Effector CD8-positive, alpha-beta T cell (primary cell): ENCODE measurements around the gene JPH2.

Source experiments
- DNase-seq: peaks from one replicate; lab custom pipeline; 2025; lab: John Stamatoyannopoulos, UW

Gene JPH2

GRCh38 chr20:44102582-44102981, 84.4 kb downstream of the JPH2 start:
- DNase-seq = no peak

DNA sequence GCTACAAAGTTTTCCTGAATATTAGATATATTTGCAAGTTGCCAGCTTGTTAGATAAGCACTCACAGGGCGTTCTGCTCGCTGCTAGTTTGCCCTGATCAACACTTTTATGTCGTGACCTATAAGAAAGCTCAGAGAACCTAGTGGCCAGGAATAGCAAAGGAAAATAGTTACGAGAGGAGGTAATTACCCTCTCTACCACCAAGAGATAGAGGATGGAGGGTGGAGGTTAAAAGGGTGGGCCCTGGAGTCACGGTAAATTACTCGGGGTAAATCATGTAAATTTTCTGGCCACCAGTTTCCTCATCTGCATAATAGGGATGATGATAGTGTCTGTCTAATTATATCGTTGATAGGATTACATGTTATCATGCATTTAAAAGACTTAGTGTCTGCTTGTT, 87.2 kb downstream of the JPH2 start:
- no peak for DNase-seq

DNA sequence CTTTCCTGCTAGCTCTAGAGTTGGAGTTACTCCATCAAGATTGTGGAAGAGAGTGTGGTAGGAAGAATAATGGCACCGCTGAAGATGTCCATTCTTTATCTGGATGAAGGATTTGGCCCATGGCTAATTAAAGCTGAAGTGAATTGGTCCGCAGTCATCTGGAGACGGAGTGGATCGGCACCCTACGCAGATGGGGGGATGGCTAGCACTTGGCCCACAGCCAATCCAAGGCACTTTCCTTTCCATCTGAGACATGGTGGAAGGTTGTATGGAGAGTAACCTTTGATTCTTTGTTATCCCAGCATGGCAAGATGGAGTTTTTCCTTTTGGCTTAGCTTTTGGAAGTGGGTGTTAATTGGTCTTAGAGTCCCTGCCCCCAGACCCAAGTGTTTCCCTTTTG, 88.3 kb downstream of the JPH2 start:
- DNase-seq = no peak

DNA sequence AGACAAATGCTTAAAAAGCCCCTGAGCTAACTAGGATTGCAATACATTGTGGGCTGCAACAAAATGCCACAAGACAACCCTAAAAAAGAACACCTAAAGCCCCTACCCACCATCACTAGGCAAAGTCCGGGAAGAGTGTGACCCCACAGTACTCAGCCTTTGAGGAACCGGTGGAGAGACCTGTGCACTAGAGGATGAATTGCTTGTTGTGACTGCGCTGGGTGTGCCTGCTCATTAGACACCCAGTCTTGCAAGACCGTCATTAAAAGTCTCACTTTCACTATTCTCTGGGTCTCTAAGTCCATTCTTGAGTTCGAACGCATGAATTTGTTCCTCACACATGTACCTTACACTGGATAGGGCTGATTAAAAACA, 88.7 kb downstream of the JPH2 start:
- no peak for DNase-seq

- no peak for DNase-seq
These were observed 89.3 kb downstream of the JPH2 start for GRCh38 chr20:44097521-44098255.

- DNase-seq = no peak
These were observed 91.2 kb downstream of the JPH2 start for GRCh38 chr20:44095831-44096230.

DNA sequence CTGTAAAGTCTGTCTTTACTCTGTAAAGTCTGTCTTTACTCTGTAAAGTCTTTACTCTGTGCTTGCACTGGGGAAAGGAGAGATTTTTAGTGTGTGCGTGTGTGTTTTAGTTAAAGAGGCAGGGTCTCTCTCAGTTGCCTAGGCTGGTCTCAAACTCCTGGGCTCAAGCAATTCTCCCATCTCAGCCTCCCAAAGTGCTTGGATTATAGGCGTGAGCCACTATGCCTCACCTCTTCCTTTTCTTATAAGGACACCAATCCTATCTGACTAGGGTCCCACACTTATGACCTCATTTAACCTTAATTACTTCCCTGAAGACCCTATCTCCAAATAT, 93.8 kb downstream of the JPH2 start:
- DNase-seq = no peak

- DNase-seq = no peak
These were observed 94.3 kb downstream of the JPH2 start for GRCh38 chr20:44092551-44093248.

DNA sequence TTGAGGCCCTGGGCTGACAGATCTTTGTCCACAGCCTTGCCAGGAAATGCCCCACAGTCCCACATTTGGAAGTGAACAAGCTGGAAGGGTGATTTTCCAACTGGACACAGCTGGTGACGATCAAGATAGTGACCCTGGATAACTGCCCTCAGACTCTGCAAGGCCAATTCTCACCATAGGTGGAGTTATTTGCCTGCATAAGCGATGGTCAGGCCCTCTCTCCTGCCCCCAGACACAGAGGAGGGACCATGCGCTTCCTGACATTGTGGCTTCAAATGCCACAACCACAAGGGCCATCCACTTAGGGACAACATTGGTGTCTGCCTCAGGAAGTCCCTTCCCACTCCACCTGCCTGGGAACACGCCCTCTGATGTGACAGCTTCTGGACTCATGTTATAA, 96.0 kb downstream of the JPH2 start:
- no peak for DNase-seq

- DNase-seq = no peak
These were observed 96.9 kb downstream of the JPH2 start for GRCh38 chr20:44089987-44090674.

GRCh38 chr20:44087857-44088120, 99.2 kb downstream of the JPH2 start:
- DNase-seq = no peak

- no peak for DNase-seq
These were observed 99.7 kb downstream of the JPH2 start for GRCh38 chr20:44087051-44087856.

DNA sequence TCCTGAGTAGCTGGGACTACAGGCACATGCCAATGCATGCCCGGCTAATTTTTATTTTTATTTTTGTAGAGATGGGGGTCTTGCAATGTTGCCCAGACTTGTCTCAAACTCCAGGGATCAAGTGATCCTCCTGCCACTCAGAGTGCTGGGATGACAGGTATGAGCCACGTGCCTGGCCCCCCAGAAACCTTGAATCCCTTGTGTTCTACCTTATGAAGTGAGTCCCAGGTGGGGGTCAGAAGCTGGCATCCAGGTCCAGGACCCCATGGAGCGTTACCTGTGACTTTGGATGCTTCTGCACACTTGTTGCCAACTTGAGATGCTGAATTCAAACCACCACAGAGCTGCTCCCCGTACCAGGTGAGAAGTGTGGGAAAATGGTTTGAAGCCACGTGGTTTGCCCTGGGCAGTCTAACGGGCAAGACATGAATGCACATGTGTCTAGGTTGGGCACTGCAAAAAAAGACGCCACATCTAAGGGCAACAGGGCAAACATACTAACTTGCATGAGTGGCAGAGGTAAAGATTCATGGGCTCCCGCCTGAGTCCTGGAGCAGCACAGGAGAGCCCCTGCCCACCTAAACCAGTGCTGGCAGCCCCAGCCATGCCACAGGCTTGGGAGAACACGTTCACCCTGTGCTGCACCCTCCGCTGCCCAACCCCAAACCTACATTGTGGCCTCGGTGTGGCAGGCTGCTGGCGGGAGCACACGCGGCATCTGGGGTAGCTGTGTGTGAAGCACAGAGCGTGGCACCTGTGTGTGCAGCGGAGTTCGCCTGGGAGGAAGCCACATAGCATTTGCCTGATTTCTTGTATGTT, 101.2 kb downstream of the JPH2 start:
- no peak for DNase-seq

DNA sequence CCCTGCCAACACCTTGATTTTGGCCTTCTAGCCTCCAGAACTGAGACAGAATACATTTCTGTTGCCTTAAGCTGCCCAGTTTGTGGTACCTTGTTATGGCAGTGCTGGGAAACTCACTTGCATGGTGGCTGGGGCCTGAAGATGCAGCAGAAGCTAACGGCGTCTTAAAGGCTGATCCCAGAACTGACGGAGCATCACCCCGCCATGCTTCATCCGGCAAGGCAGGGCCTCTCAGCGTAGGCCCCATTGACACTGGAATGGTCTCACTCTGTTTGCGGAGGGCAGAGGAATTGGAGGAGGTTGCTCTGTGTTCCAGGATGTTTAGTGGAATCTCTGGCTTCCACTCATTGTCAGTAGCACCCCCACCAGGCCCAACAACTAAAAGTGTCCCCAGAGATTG, 102.1 kb downstream of the JPH2 start:
- no peak for DNase-seq

DNA sequence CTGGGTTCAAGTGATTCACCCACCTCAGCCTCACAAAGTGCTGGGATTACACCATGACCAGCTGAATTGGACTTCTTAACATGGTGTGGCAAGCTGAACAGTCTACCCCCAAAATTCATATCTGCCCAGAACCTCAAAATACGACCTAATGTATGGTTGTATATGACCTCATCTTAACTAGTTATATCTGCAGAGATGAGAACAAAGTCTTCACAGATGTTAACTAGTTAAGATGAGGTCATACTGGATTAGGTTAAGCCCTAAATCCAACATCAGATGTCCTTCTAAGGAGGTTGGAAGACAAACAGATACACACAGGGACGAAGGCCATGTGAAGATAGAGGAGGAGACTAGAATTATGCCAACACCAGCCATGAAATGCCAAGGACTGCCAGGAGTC, 102.5 kb downstream of the JPH2 start:
- no peak for DNase-seq

DNA sequence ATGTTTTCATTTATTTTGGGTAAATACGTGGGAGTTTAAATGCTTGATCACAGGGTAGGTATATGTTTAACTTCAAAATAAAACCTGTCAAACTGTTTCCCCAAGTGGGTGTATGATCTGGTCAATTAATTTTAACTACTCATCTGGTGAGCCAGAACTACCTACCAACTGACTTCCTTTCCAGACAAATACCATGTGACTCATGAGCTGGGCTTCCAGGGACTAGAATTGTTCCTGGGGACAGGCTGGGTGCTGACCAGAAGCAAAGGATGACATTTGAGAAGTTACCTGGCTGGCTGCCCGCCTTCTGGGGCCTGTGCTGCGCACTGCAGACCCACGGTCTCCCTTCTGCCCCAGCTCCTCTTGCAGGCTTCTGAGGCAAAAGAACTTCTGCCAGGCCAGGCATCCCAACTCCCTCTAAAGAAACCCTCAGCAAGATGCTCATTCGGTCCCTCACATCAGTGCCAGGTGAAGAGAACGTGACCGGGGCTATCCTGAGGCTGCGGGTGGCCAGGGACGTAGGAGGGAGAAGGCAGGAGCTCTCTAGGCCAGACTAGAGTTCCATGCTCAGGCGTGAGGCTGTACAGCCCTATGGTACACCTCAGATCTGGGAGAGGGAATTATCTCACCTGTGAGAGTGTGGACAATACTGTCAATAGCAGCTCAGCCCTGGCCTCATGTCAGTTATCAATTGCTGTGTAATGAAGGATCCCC, 103.6 kb downstream of the JPH2 start:
- DNase-seq = no peak

DNA sequence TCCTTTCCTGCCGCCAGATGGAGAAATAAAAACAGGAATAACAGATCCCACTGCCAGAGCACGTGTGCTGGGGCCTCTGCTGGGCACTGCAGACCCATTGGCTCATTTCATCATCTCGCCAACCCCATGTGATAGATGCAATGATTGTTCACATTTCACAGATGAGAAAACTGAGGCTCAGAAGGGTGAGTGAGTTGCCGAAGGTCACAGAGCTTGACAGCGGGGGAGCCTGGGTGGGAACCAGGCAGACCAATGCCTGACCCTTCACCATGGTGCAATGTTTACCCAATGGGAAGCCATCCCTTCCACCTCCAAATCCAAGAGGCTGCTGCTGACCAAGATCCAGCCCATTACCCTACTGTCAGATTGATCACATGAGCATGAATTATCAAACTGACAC, 105.1 kb downstream of the JPH2 start:
- no peak for DNase-seq

GRCh38 chr20:44081476-44081875, 105.5 kb downstream of the JPH2 start:
- no peak for DNase-seq

DNA sequence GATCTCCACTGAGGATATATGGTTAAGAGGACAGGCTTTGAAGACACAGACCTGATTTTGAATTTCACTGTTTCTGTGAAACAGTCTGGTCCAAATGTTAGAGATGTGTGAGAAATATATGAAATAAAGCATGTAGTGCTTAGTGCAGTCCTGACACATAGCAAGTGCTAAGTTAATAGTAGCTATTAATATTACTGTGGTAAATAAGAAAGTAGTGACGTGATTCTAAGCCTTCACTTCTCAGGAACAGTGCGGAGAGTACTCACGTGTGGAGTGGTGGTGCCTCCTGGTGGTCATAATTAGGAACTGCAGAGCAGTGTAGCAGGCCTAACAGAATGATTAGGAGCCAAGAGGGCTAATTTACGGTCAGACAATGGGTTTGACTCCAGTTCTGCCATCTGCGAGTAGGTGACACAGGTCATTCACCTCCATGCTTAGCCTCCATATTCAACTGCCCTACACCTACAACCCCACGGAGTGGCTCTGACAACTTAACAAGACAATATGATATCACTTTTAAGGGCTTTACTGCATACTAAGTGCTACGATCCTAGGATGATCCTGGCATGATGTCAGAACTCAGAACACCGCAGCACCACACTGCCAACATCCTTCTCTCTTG, 106.2 kb downstream of the JPH2 start:
- DNase-seq = peak; percentile 69

- DNase-seq = no peak
These were observed 106.9 kb downstream of the JPH2 start for GRCh38 chr20:44080064-44080463.

- DNase-seq = no peak
These were observed 107.7 kb downstream of the JPH2 start for GRCh38 chr20:44079291-44079690.
